ENCODE results near the gene OR14C36. TPM values are rescaled to one million over a fixed set of nuclear protein-coding genes. Genes with fewer than 3 reads are reported as not detected.

OR14C36 gene
- total RNA-seq, 1 donor from 2014 or later, result not detected

DNA sequence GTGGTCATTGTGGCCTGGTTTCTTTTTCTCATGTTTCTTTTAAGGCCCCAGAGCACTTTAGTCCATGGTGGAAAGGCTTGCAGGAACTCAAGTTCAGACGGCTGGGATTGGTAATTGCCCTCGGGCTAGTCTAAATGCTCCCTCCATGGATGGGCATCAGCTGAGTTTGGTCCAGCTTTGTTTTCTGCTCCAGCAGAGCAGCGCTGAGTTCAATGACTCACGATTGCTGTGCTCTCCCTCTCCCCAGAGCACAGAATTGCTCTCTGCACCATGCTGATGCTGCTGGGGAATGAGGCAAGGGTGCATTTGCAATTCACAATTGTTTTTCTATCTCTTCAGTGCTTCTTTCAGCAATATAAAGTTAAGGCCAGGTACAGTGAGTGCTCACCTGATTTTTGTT lies 25.2 kb downstream of the OR14C36 start:
- Histone ChIP-seq H3K27me3 (no peaks in the 10 kb centered on the region), H3K4me3 (no peak overlapping the region), H3K27ac (no peak overlapping the region), H3K36me3 (no peaks in the 10 kb centered on the region), H3K9me3 (no peaks in the 10 kb centered on the region), H3K4me1 (no peaks in the 10 kb centered on the region)
- TF ChIP-seq, protein P1, sequence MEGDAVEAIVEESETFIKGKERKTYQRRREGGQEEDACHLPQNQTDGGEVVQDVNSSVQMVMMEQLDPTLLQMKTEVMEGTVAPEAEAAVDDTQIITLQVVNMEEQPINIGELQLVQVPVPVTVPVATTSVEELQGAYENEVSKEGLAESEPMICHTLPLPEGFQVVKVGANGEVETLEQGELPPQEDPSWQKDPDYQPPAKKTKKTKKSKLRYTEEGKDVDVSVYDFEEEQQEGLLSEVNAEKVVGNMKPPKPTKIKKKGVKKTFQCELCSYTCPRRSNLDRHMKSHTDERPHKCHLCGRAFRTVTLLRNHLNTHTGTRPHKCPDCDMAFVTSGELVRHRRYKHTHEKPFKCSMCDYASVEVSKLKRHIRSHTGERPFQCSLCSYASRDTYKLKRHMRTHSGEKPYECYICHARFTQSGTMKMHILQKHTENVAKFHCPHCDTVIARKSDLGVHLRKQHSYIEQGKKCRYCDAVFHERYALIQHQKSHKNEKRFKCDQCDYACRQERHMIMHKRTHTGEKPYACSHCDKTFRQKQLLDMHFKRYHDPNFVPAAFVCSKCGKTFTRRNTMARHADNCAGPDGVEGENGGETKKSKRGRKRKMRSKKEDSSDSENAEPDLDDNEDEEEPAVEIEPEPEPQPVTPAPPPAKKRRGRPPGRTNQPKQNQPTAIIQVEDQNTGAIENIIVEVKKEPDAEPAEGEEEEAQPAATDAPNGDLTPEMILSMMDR (IDR thresholded peaks at IDR 0.05), result no peak
- ATAC-seq (no peak), DNase-seq (no peak)
- intact Hi-C loops (cut with DNase I), result no loop called here

DNA sequence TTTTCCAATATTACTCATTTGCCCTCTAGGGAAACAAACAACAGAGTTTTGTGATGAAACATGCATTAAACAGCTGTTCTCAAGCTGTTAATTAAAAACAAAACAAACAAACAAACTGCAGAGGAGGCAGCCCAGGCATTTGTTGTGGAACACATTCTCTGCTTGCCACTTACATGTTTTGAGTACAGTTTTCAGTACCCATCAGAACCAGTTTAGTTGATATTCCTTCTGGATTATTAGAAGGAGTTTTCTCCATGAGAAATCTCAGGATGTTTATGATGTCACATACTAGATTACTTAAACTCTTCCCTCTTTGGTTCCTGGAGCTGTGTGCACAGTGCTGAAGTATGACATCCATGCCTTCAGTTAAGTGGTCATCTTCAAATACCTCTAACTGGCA lies 26.9 kb downstream of the OR14C36 start, which contains the start of gene OR2T6:
TSS of gene OR2T6 (plus strand) at position 301 of the 400 bp plus-strand sequence. CDS start 11,863 bp downstream, outside the sequence.
- ATAC-seq (no peak), DNase-seq (no peak)
- intact Hi-C loops (cut with DNase I), result no loop called here
- H3K27ac ChIP-seq, result no peak within 1 kb of the TSS
- H3K36me3 ChIP-seq, result no peaks in the 10 kb centered on the region
- H3K27me3 ChIP-seq, result no peaks in the 10 kb centered on the region
- H3K4me1 ChIP-seq, result no peaks in the 10 kb centered on the region
- no peaks in the 10 kb centered on the region for H3K9me3 ChIP-seq
- TF ChIP-seq, protein P1 (IDR thresholded peaks at IDR 0.05), result no peak
- no peak within 1 kb of the TSS for H3K4me3 ChIP-seq

DNA sequence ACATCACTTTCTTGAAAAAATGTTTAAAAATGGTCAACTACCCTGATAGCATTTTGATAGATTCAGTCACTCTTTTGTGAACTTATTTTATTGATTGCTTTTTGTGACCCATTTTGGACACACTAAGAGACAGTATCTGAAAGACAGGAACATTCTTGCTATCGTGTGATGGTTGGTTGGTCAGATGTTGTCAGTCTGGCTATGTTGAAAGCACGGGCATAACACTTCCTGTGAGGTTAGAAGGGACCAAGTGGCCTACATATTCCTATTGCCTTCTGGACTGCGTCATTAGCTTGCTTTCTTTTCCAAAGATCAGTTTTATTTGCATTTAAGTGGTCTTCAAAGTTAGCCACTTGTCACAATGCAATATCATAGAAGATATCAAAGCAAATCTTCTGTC lies 28.3 kb downstream of the OR14C36 start:
- DNase-seq (no peak), ATAC-seq (no peak)
- Histone ChIP-seq H3K36me3 (no peaks in the 10 kb centered on the region), H3K27ac (no peak overlapping the region), H3K27me3 (no peaks in the 10 kb centered on the region), H3K9me3 (no peaks in the 10 kb centered on the region), H3K4me3 (no peak overlapping the region), H3K4me1 (no peaks in the 10 kb centered on the region)
- intact Hi-C loops (cut with DNase I), result no loop called here
- TF ChIP-seq, protein P1 (IDR thresholded peaks at IDR 0.05), result no peak

DNA sequence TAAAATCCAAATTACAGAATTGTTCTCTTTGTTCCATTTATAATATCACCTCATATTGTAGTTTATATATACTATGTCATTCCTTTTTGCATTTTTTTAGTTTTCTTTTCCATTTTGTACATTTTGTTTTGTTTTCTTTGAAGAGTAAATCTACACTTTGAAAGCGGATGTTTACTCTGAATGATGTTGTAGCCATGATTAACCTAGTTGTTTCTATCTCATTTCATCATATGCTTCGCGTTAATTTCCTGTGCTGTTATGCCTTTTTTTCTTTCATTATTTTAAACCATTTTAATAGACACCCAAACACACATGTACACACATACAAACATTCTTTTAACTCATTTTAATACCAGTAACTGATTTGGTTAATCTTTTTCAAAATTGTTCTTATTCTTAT lies 32.3 kb downstream of the OR14C36 start:
- TF ChIP-seq, protein P1 (IDR thresholded peaks at IDR 0.05), result no peak
- DNase-seq (no peak), ATAC-seq (no peak)
- Histone ChIP-seq H3K4me1 (no peaks in the 10 kb centered on the region), H3K9me3 (no peaks in the 10 kb centered on the region), H3K27me3 (no peaks in the 10 kb centered on the region), H3K36me3 (no peaks in the 10 kb centered on the region), H3K4me3 (no peak overlapping the region), H3K27ac (no peak overlapping the region)
- intact Hi-C loops (cut with DNase I), result no loop called here

DNA sequence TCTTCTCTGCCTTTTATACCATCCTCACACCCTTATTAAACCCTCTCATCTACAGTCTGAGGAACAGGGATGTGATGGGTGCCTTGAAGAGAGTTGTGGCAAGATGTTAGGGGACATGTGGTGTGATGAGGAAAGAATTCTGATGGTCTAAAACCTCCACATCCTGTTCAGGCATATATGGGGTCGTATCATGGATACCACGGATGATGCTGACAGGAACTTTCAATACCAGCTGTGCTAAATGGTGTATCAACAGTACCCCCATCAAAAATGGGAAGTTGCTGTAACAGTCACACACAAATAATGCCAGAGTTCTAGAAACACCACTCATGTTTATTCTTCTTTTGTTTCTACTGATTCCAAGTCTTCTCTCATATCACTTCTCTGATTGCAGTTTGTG lies 39.9 kb downstream of the OR14C36 start:
- Histone ChIP-seq H3K27me3 (no peaks in the 10 kb centered on the region), H3K36me3 (no peaks in the 10 kb centered on the region), H3K27ac (no peak overlapping the region), H3K9me3 (no peaks in the 10 kb centered on the region), H3K4me3 (no peak overlapping the region), H3K4me1 (no peaks in the 10 kb centered on the region)
- TF ChIP-seq, protein P1 (IDR thresholded peaks at IDR 0.05), result no peak
- ATAC-seq, result no peak
- no peak for DNase-seq
- intact Hi-C loops (cut with DNase I), result no loop called here

DNA sequence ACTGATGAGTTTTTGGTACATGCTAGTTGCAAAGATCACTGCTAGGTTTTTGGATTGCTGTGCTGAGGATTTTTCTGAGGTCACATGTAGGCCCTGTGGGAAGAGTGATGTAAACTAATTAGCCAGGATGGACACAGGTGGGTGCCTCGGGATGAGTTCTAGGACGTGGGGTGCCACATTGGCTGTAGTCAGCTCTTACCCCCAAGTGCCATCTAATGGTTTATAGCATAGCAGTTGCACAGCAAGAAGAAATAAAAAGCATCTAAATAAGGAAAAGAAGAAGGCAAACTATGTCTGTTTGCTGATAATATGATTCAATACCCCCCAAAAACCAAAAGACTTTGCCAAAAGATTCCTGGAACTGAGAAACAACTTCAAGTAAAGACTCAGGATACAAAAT lies 44.5 kb downstream of the OR14C36 start:
- ATAC-seq, result no peak
- DNase-seq, result no peak
- Histone ChIP-seq H3K4me1 (no peaks in the 10 kb centered on the region), H3K9me3 (no peaks in the 10 kb centered on the region), H3K27me3 (no peaks in the 10 kb centered on the region), H3K4me3 (no peak overlapping the region), H3K36me3 (no peaks in the 10 kb centered on the region), H3K27ac (no peak overlapping the region)
- TF ChIP-seq, protein P1 (IDR thresholded peaks at IDR 0.05), result no peak
- intact Hi-C loops (cut with DNase I), result no loop called here
